HPDE6-E6E7 (cell line): ENCODE data around the gene NPFF.

Experiments
- DNase-seq: peaks from one replicate; pipeline ENCODE4 v3.0.0; 2011; ENCODE audit warnings: missing footprints; ENCODE audit errors: extremely low spot score

NPFF gene

GRCh38 chr12:53514628-53515290 lies 7.5 kb upstream of the NPFF start:
- DNase-seq: no peak

DNA sequence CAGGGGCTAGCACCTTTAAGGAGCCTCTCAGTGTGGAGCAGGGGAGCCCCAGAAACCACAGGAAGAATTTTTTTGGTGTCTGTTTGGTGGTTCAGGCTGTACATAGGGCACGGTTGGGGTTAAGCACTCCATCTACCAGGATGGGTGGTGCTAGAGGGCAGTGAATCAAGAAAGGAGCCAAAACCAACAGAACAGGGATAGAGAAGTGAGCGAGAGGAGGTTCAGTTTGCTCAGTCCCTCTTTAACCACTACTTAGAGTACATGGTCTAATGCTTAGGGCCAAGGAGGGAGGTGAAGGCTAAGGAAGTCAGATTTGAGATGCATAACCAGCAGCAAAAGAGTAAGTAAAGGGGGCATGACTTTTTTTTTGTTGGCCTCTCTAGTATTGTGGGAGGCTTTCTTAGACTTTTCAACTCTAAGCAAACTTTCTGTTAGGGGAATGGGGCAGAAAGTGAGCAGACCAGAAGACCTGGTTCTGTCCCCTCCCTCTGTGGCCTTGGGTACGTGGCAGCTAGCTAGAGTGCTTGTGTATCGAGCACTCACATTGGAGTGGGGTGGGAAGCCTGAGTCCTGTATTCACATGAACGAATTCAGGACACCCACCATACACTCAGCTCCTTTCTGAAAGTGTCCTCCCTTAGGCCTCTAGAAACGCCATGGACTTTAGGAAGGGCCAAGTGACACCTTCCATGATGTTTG lies 6.6 kb upstream of the NPFF start:
- DNase-seq: no peak

DNA sequence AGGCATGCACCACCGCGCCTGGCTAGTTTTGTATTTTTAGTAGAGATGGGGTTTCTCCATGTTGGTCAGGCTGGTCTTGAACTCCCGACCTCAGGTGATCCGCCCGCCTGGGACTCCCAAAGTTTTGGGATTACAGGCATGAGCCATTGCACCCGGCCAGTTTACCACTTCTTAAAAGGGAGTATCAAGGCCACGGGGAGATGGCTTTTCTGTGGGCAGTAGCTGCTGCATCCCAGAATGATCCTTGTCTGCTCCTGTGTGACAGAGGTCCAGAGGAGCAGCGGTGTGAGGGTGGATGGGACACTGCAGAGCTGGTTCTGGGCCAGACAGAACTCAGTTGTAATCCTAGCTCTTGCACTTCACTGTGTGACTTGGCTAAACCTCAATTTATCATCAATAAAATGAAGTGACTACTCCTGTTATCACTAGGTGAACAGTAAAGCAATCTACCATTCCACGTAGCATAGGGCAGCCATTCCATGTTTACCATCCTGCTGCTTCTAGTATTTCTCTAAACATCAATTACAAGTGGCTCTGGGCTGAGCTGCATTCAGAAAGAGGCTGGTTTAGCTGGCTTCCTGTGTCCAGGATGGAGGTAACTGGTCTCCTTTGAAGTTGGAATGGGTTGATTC lies 3.0 kb upstream of the NPFF start:
- no peak for DNase-seq

- DNase-seq: peak; percentile 72
These were observed 1.4 kb upstream of the NPFF start for GRCh38 chr12:53508534-53509170.

DNA sequence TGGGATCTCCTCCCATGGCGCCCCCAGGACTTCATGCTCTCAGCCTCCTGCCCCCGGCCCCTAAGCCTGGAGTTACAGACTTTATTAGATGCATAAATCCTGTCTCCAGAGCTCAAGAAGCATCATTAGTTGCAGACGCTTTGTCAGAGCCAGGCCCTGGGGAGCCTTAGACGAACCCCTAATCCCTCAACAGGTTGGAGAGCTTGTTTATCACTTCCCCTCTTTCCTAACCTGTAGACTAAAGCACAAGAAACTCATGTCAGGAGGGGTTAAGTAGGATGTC lies 260 bp upstream of the NPFF start:
- DNase-seq: no peak

DNA sequence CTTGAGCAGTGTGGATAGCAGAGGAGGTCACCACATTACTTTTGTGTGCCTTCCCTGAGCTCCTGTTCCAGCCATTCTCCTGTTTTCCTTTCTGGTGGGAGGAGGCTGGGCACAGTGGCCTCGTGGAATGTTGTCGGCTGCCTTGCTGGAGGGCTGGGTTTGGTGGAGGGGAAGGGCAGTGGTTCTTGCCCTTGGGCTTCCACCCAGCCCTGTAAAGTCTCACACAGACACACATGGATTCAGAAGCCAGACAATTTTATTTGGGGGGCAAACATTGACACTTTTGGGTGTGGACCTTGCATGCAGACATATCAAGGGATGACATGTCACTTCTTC lies 866 bp downstream of the NPFF start:
- DNase-seq: no peak

GRCh38 chr12:53505555-53506449 lies 1.5 kb downstream of the NPFF start:
- DNase-seq: no peak

DNA sequence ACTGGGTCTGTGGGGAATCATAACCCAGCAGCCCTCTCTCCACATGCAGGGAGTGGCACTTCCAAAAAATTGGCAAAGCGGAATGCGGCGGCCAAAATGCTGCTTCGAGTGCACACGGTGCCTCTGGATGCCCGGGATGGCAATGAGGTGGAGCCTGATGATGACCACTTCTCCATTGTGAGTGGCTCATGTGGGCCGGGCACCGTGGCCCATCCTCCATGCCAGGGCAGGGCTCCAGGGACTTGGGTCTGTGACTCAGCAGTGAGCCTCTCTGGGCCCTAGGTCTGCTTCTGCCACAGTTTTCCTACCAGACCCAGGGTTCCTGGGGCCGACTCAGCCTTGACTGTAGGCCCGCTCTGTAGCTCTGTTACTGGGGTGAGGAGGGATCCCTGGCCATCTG lies 2.2 kb downstream of the NPFF start:
- DNase-seq: no peak

DNA sequence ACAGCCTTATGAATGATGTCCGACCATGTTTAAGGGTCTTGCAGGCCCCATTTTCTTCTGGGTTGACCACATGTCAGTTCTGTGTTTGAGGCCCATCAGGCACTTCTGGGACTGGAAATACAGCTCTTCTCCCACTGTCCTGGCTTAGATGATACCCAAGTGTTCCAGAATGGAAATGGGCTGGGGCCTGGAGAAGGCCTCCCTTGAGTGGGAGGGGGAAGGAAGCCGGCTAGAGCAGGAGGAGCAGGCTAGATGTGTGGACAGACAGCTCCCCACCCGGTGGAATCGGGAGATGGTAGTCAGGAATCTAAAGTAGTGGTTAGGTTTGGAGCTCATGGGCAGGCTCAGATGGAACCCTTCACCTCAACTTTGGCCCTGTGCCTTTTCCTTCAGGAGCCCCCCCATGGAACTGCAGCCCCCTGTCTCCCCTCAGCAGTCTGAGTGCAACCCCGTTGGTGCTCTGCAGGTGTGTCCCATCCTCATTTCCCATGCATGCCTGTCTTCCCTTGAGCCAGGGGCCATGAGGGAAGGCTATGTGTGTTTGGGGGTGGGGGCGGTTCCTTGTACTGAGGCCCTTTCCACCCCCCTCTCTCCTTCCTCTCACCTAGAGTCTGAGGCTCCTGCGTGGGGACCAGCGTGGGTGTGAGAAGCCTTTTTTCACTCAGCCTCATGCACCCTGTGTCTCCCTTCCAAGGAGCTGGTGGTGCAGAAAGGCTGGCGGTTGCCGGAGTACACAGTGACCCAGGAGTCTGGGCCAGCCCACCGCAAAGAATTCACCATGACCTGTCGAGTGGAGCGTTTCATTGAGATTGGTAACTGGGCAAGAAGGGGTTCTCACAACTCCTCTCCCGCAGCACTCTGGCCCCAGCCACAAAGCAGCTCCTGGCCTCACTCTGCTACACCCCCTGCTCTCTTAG lies 3.0 kb downstream of the NPFF start:
- DNase-seq: no peak

DNA sequence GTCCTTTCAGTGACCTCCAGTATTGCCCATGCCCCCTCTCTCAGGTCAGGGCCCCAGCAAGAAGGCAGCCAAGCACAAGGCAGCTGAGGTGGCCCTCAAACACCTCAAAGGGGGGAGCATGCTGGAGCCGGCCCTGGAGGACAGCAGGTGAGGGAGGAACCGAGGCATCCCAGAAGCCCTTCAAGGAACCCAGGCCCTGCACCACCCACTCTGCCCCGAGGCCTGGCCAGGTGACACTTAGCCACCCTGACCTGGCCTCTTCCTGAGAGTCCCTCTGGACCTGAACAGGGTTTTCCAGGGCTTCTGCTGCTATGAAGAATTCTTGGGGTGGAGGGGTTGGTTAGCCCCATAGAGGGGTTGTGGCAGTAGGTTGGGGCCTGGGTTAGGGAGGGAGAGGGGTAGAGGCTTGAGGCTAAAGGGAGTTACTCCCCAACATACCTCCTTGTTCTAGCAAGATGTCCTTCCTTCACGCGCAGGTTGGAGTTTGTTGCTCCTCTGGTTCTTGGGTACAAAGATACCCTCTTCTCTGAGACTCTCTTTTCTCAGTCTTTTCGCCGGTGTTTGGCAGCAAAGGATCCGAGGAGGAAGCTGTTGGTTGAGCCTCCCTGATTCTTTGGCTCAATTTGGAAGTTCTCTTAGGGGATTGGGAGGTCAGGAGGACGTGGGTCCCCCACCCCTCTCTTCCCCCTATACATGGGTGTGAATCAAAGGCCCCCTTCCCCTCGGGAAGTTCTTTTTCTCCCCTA lies 4.1 kb downstream of the NPFF start:
- DNase-seq: no peak

GRCh38 chr12:53502331-53502730 lies 5.0 kb downstream of the NPFF start:
- DNase-seq: no peak

DNA sequence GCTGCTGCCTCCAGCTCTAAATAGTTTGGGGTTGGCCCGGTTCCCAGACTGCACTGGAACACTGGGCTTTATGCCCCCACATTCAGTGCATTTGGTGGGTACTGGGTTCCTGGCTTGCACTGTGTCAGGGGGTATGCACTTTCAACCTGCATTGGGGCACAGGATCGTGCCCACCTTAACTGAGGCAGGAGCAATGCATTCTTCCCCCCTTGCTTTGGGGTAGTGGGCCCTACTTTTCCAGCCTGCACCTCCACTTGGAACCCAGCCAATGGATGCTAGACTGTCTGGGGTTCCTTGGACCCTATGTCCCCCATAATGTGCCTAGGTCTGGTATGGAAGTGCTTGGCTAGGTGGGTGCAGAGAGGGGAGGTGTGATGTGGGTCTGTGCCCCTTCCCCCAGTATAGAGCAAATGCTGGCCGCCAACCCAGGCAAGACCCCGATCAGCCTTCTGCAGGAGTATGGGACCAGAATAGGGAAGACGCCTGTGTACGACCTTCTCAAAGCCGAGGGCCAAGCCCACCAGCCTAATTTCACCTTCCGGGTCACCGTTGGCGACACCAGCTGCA lies 5.6 kb downstream of the NPFF start:
- DNase-seq: no peak

GRCh38 chr12:53500776-53501614 lies 6.3 kb downstream of the NPFF start, which contains the start of gene TARBP2:
TARBP2 (plus strand) TSS chr12:53501283; CDS start chr12:53501409, 126 bp downstream.
- peak; percentile 96 for DNase-seq

GRCh38 chr12:53500142-53500775 lies 7.0 kb downstream of the NPFF start:
- no peak for DNase-seq

DNA sequence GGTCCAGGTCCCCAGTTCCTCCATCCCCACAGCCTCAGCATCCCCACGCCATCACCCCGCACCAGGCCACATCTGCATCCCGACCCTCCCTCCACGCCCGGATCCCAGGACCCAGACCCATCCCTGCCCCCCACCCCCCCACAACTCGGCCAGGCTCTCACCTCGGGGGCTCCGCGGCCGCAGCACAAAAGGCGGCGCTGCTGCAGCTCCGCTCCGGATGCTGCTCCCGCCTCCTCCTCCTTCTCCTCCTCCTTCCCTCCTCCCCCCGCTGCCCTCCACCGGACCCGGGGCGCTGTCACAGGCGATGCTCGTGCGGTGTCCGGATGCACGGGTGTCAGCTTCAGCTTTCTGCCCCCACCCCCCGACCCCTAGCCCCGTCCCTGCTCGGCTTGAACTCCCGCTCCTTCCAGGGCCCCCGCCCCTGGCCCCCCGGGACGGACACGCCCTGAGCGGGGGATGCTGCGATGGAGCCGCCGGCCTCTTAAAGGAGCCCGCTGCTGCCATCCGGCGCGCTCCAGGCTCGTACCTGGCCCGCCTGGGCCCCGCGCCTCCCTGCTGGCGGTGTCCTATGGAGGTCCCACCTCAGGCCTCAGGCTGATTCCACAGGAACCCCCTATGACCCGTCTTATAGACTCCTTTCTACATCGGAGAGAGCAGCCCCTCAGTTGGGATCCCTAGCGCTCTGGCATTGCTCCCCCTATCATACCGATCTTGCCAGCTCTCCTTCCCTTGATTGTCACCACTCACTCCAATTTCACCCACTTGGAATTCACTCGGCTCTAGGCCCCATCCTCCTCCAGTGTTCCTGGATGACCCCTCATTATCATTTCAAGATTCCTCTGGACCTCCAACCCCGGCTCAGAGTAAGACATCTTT lies 7.8 kb downstream of the NPFF start, which contains the start of gene MAP3K12:
TSS of gene MAP3K12 (minus strand) at position 193 of the 876 bp plus-strand sequence. CDS start 12,067 bp downstream, outside the sequence.
- no peak for DNase-seq

GRCh38 chr12:53498235-53498630 lies 9.1 kb downstream of the NPFF start:
- DNase-seq: no peak

DNA sequence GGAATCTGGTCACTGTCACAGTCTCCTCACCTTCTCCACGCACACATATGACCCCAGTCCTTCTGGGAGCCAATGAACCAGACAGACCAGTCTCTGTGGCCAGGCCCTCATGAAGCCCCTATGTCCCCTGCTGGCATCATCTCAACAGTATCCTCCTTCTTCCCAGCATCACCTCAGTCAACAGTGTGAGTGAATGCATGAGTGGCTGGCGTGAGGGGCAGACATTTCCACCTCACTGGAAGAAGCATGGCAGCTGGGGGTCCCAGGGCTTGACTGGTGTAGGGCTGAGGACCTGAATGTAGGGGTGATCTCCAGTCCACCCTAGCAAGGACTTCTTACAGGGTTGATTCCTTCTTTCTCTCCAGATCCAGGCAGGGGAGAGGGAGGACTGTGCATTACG lies 9.8 kb downstream of the NPFF start:
- DNase-seq: no peak
